Uterus (tissue), 2 donors: ENCODE data around the gene UNC79.

Experiments
- POLR2A ChIP-seq, 2 donors: fragments of 450-650 bp; IDR thresholded peaks; one replicate each; pipeline ENCODE4 v1.6.1; 2016; ENCODE audit warnings: antibody characterized with exemption in 2 of 2, mild to moderate bottlenecking in 1 of 2, moderate library complexity in 1 of 2
- TF ChIP-seq, protein P1 (sequence below), 4 experiments: fragments of 200-600 bp in 2 of 4; fragments of 450-650 bp in 2 of 4; sonication (generic) in 2 of 4; IDR thresholded peaks; one replicate each; pipeline ENCODE4 v1.5.1; 2016 to 2019; ENCODE audit warnings: antibody characterized with exemption in 4 of 4, mild to moderate bottlenecking in 2 of 4, moderate library complexity in 1 of 4

DNA sequence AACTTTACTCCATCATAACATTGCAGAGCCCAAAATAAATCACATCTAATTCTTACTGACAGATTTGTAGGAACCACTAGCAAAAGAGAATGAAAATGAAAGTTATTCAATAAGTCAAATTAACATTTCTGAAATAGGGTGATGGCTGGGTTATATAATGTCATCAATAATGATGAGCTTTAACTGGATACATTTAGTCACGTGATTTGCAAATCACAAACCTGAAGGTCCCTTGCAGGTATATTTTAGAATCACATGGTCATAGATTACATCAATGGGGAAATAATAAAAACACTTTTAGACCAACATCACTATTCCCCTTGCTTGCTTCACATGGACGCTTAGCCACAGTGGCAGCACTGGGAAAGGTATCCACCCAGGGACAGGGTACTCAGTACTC is 270.8 kb downstream of the UNC79 start:
- TF ChIP-seq, protein P1, sequence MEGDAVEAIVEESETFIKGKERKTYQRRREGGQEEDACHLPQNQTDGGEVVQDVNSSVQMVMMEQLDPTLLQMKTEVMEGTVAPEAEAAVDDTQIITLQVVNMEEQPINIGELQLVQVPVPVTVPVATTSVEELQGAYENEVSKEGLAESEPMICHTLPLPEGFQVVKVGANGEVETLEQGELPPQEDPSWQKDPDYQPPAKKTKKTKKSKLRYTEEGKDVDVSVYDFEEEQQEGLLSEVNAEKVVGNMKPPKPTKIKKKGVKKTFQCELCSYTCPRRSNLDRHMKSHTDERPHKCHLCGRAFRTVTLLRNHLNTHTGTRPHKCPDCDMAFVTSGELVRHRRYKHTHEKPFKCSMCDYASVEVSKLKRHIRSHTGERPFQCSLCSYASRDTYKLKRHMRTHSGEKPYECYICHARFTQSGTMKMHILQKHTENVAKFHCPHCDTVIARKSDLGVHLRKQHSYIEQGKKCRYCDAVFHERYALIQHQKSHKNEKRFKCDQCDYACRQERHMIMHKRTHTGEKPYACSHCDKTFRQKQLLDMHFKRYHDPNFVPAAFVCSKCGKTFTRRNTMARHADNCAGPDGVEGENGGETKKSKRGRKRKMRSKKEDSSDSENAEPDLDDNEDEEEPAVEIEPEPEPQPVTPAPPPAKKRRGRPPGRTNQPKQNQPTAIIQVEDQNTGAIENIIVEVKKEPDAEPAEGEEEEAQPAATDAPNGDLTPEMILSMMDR (IDR thresholded peaks at IDR 0.05): no peak
- TF ChIP-seq POLR2A (IDR thresholded peaks at IDR 0.05): no peak
